Activated naive CD8-positive, alpha-beta T cell treated with anti-CD3 and anti-CD28 coated beads for 36 hours (primary cell): ENCODE data around the gene ABL2. TPM values are rescaled to one million over a fixed set of nuclear protein-coding genes. Genes with fewer than 3 reads are reported as not detected.
A peak's percentile ranks its signal among the peaks of the same experiment; 100 is the strongest.

Source experiments
- DNase-seq: peaks from one replicate; pipeline ENCODE4 v3.0.0; 2021
- H3K27ac Mint-ChIP-seq: one replicate; pipeline ENCODE4 v1.8.0; 2022; ENCODE audit warnings: mild to moderate bottlenecking, moderate library complexity, mixed read lengths
- H3K27me3 Mint-ChIP-seq: one replicate; pipeline ENCODE4 v1.8.0; 2022; ENCODE audit warnings: mild to moderate bottlenecking, mixed read lengths
- H3K36me3 Mint-ChIP-seq: one replicate; pipeline ENCODE4 v1.8.0; 2021; ENCODE audit warnings: mild to moderate bottlenecking, mixed read lengths
- H3K4me1 Mint-ChIP-seq: one replicate; pipeline ENCODE4 v1.8.0; 2021; ENCODE audit warnings: mixed read lengths
- H3K4me3 Mint-ChIP-seq: one replicate; pipeline ENCODE4 v1.8.0; 2022; ENCODE audit warnings: mild to moderate bottlenecking, moderate library complexity, mixed read lengths
- H3K9me3 Mint-ChIP-seq: one replicate; pipeline ENCODE4 v1.8.0; 2022; ENCODE audit warnings: mixed read lengths
- total RNA-seq, 2 experiments: library from RNA; stranded (reverse); gene quantifications; one replicate each; pipeline ENCODE4 v1.2.3, GENCODE V29; 2021

Gene ABL2
- total RNA-seq, 2 experiments from 2014 or later = 8.5 to 9.3 TPM

DNA sequence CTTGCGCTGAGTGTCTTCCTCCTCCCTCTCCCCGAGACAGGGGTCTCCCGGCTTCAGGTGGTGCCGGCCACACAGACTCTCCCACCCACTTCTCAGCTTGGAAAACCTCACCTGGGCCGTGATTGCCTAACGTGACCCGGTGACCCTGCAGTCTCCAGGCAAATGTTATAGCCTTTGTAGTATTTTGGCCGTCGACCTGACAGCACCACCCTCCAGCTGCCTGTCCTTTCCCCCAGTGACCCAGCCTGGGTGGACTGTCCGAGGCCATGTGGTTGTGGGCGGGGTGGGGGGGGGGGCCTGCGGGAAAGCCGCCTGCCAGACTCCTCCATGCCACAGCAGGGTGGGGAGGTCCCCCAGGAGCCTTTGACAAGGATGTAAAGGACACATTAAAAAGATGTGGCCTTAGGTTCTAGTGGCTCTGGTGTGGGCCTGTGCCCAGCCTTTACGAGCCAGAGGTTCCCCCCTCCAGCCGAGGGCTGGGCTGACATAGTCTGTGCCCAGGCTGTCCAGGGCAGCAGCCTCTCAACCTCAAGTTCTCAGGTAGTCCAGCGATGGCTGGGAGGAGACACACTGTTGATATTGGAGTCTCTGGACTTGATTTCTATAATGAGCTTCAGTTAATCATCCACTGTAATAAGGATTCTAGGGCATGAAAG is 139.5 kb downstream of the ABL2 start:
- H3K27me3 Mint-ChIP-seq = no peaks in the 10 kb centered on the region
- no peak for DNase-seq
- H3K27ac Mint-ChIP-seq = no peak overlapping the region
- H3K4me1 Mint-ChIP-seq = peaks cover 3% of the 10 kb centered on the region
- H3K9me3 Mint-ChIP-seq = no peaks in the 10 kb centered on the region
- H3K36me3 Mint-ChIP-seq = peaks cover 21% of the 10 kb centered on the region
- no peak overlapping the region for H3K4me3 Mint-ChIP-seq

DNA sequence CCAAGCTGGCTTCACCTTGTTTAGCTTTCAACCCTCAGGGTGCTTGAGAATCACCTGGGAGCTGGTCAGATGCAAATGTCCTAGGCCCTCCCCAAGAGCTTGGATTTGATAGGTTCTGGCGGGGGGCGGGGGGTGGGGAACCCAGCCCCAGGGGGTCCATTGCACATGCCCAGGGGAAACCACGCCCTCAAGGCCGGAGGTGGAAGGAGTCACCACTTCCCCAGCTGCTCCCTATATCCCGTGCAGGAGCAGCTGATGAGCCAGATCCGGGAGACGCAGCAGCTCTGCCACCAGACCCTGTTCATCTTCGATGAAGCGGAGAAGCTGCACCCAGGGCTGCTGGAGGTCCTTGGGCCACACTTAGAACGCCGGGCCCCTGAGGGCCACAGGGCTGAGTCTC is 141.8 kb downstream of the ABL2 start:
- no peak for DNase-seq
- no peaks in the 10 kb centered on the region for H3K9me3 Mint-ChIP-seq
- H3K4me1 Mint-ChIP-seq = peaks cover 9% of the 10 kb centered on the region
- H3K36me3 Mint-ChIP-seq = peaks cover 18% of the 10 kb centered on the region
- no peak overlapping the region for H3K27ac Mint-ChIP-seq
- H3K27me3 Mint-ChIP-seq = peaks cover 1% of the 10 kb centered on the region
- no peak overlapping the region for H3K4me3 Mint-ChIP-seq

DNA sequence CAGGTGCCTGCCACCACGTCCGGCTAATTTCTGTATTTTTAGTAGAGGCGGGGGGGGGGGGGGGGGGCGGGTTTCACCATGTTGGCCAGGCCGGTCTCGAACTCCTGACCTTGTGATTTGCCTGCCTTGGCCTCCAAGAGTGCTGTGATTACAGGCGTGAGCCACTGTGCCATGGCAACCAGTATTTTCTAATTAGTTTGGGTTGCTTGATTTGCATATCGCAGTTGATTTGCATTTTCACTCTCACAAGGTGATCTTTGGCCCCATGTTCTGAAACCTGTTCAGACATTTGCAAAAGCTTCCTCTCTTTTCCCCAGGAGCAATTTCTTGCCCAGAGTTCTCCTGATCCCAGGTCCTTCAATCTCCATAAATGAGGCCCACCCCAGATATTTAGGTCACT is 145.9 kb downstream of the ABL2 start:
- Mint-ChIP-seq H3K4me3 (peak overlapping the region; percentile 97), H3K27me3 (peaks cover 4% of the 10 kb centered on the region), H3K9me3 (no peaks in the 10 kb centered on the region), H3K27ac (peak overlapping the region; percentile 96), H3K4me1 (peaks cover 18% of the 10 kb centered on the region), H3K36me3 (peaks cover 7% of the 10 kb centered on the region)
- DNase-seq = no peak

DNA sequence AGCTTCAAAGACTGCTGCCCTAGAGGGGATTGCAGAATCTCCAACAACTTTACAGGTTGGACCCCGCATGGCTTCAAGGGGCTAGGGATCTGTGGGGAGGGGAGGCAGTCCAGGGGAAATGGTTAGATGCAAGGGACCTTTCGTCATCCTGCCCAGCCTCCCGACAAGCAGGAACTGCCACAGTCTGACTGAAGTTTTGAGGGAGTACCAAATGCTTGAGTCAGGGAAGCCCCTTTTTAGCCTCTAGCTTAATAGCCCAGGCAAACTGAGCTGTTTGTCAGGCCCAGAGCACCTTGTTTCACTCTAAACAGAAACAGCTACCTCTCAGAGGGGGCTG is 146.5 kb downstream of the ABL2 start:
- Mint-ChIP-seq H3K27ac (peak overlapping the region; percentile 96), H3K36me3 (peaks cover 6% of the 10 kb centered on the region), H3K4me1 (peaks cover 18% of the 10 kb centered on the region), H3K27me3 (peaks cover 4% of the 10 kb centered on the region), H3K4me3 (peak overlapping the region; percentile 97), H3K9me3 (no peaks in the 10 kb centered on the region)
- DNase-seq = peak; percentile 28

DNA sequence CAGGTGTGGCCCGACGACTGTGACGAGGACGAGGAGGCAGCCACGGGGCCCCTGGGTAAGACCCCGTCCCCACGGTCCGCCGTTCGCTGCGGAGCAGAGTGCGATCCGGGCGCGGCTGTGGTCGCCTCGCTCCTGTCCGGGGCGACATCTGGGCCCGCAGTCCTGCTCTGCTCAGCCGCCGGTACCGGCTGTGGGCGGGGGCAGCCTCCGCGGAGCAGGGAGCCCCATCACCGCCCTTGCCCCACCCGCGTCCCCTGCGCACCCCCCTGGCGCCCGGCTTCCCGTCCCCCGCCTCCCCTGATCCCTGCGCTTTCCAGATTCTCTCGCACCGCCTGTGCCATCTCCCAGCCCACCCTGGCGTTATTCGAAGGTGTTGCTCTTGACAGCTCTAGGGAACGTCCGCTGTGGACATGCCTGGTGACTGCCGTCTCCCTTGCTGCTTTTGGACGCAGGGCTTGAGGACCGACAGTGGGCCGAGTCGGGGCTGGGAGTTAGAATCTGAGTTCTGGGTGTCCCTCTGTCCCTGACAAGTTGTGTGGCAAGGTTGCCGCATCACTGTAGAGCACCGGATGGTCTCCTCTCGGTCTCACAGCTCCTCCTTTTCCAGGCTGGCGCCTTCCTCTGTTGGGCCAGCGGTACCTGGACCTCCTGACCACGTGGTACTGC is 147.0 kb downstream of the ABL2 start:
- Mint-ChIP-seq H3K4me1 (peaks cover 18% of the 10 kb centered on the region), H3K9me3 (no peaks in the 10 kb centered on the region), H3K27me3 (peaks cover 4% of the 10 kb centered on the region), H3K36me3 (peaks cover 6% of the 10 kb centered on the region), H3K4me3 (peak overlapping the region; percentile 97), H3K27ac (peak overlapping the region; percentile 96)
- peak; percentile 43 for DNase-seq

DNA sequence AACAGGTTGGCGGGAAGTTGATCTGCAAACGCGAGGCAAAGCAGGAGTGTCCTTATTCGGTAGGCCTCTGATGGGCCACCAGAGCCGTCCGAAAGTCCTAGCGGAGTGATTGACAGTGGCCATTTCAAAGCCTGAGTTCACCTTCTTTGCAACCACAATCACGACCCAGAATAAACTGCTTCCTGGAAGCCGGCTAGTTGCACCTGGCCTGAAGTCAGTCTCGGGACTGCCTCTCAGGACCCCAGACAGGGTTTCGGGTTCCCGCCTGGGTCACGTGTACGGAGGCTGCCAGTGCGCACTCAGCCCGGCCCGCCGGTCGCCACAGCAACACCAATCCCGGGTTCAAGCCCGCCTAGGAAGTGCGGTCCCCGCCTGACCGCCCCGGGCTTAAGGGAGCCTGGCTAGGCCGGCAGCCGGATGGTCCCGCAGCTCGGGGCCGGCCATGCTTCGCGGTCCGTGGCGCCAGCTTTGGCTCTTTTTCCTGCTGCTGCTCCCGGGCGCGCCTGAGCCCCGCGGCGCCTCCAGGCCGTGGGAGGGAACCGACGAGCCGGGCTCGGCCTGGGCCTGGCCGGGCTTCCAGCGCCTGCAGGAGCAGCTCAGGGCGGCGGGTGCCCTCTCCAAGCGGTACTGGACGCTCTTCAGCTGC is 147.7 kb downstream of the ABL2 start, which contains the start of gene TOR3A:
TOR3A (plus strand) TSS at position 384 of the 646 bp plus-strand sequence; CDS start at position 443, 59 bp downstream.
- H3K4me1 Mint-ChIP-seq = peaks cover 18% of the 10 kb centered on the region

DNA sequence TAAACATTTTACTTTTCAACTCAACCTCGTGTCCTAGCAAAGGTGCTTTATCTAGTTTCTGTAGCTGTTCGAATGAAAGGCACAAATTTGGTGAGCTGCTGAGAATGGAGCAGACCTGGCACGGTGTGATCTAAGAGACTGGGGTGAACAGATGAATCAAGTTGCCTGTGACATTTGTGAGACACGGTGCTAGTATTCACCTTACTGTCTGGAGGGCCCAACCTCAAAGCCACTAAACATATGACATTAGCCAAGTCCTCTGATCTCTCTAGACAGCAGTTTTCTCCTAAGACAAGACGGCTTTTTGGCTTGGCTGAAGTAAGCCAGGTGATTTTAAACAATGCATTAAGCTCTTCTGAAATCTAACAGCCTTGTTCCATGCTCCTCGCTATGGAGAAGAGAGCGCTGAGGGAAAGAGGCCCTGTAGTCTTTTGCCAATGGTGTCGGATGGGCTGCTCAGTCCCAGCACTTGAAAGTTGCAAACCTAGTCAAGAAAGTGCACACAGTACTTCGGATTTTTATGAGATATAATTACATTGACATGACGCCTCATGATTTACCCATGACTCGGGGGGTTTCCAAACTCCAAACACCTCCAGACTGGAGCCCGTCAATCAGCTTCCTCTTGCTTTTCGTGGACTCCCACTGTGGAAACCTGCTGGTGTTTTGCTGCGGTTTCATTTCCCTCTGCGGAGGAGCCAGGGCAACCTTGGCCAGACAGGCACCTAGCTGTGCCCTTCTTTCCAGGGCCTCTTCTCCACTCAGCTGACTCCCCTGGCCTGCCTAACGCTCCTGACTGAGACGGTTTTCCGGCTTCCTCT is 148.4 kb downstream of the ABL2 start:
- peak; percentile 47 for DNase-seq
- H3K4me3 Mint-ChIP-seq = peak overlapping the region; percentile 97
- no peaks in the 10 kb centered on the region for H3K9me3 Mint-ChIP-seq
- H3K27me3 Mint-ChIP-seq = peaks cover 4% of the 10 kb centered on the region
- peaks cover 18% of the 10 kb centered on the region for H3K4me1 Mint-ChIP-seq
- H3K36me3 Mint-ChIP-seq = peaks cover 4% of the 10 kb centered on the region
- H3K27ac Mint-ChIP-seq = peak overlapping the region; percentile 96

More for the DNA sequence above, 147.7 kb downstream of the ABL2 start, which contains the start of gene TOR3A:
- no peaks in the 10 kb centered on the region for H3K9me3 Mint-ChIP-seq
- peaks cover 6% of the 10 kb centered on the region for H3K36me3 Mint-ChIP-seq
- peak within 1 kb of the TSS; percentile 96 for H3K27ac Mint-ChIP-seq
- peak; percentile 89 for DNase-seq
- peaks cover 4% of the 10 kb centered on the region for H3K27me3 Mint-ChIP-seq
- peak within 1 kb of the TSS; percentile 97 for H3K4me3 Mint-ChIP-seq

DNA sequence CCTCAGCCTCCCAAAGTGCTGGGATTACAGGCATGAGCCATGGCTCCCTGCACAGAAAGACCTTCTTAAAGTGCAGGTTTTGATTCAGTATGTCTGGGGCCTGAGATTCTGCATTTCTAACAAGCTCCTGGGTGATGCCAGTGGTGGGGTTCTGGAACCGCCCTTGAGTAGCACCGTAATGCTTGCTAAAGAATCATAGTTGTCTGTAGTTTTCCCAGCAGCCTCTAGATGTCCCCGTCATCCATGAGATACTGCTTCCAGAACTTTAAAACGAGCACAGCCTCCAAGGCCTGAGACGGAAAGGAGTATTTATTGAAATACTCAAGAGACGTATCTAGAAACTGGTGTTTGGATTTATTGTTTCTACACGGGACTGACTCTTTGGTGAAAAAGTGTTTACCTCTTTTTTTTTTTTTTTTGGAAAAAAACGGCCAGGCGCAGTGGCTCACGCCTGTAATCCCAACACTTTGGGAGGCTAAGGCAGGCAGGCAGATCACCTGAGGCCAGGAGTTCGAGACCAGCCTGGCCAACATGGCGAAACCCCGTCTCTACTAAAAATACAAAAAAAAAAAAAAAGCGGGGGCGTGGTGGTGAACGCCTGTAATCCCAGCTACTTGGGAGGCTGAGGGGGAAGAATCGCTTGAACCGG is 150.2 kb downstream of the ABL2 start:
- DNase-seq = peak; percentile 23
- Mint-ChIP-seq H3K36me3 (no peaks in the 10 kb centered on the region), H3K9me3 (no peaks in the 10 kb centered on the region), H3K27ac (peak overlapping the region; percentile 63), H3K27me3 (peaks cover 4% of the 10 kb centered on the region), H3K4me1 (peaks cover 16% of the 10 kb centered on the region), H3K4me3 (no peak overlapping the region)

DNA sequence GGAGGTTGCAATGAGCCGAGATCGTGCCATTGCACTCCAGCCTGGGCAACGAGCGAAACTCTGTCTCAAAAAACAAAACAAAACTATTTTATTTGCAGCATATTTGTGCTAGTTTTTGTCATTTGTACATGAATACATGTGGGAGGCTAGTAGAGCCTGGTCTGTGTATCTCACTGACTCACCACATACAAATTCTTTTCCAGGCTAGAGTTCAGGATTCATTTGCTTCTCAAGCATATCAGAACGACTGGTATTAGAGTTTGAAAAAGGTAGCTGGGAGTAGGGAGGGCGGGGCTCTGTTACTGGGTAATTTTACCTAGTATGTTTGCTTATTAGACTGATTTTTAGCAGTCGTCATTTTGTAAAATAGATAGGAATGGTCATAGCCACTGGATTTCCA is 152.1 kb downstream of the ABL2 start:
- Mint-ChIP-seq H3K27me3 (no peaks in the 10 kb centered on the region), H3K27ac (no peak overlapping the region), H3K4me3 (no peak overlapping the region), H3K9me3 (no peaks in the 10 kb centered on the region), H3K36me3 (no peaks in the 10 kb centered on the region), H3K4me1 (peaks cover 12% of the 10 kb centered on the region)
- DNase-seq = no peak

DNA sequence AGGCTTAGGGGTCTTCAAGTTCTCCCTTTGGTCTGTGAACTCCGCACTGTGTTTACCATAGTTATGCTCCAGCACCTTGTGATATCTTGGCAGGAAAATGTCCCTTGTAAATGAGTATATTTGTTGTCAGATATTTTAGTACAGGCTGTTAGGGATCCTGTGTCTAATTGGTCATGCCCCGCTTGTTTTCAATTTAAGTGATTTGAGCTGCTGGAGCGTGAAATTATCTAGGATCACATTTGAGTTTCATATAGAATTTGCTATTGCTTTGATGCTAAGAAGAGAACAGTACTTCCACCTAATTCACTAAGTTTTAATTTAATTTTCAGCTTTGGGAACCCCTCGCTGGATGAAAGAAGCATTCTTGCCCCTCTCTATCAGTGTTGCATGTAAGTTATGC is 163.0 kb downstream of the ABL2 start:
- Mint-ChIP-seq H3K4me3 (no peak overlapping the region), H3K36me3 (peaks cover 14% of the 10 kb centered on the region), H3K27ac (no peak overlapping the region), H3K4me1 (no peaks in the 10 kb centered on the region), H3K27me3 (no peaks in the 10 kb centered on the region), H3K9me3 (no peaks in the 10 kb centered on the region)
- DNase-seq = no peak

DNA sequence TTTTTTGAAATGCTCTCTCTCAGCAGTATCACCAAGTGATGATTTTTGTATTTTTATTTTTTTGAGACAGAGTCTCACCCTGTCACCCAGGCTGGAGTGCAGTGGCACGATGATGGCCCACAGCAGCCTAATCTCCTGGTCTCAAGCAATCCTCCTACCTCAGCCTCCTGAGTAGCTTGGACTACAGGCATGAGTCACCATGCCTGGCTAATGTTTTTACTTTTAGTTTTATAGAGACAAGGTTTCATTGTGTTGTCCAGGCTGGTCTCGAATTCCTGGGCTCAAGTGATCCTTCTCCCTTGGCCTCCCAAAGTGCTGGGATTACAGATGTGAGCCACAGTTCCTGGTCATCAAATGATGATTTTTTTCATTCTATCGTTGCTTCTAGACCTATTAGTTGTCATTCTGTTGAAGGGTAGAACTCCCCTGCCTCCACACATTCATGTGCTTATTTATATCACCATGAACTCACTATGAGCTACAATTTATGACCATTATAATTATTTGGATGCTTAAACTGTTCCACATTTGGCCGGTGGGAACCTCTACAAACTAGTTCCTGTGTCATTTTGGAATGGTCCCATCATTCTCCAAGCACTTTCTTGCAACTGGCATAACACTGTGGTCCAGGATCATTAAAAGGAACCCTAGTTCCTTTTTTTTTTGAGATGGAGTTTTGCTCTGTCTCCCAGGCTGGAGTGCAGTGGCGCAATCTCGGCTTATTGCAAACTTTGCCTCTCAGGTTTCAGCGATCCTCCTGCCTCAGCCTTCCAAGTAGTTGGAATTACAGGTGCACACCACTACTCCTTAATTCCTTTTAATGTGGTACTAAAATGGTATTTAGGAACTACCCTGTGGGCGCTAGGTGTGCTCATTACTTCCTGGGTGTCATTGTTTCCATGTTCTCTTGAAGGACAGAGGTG is 167.9 kb downstream of the ABL2 start:
- peaks cover 20% of the 10 kb centered on the region for H3K36me3 Mint-ChIP-seq

DNA sequence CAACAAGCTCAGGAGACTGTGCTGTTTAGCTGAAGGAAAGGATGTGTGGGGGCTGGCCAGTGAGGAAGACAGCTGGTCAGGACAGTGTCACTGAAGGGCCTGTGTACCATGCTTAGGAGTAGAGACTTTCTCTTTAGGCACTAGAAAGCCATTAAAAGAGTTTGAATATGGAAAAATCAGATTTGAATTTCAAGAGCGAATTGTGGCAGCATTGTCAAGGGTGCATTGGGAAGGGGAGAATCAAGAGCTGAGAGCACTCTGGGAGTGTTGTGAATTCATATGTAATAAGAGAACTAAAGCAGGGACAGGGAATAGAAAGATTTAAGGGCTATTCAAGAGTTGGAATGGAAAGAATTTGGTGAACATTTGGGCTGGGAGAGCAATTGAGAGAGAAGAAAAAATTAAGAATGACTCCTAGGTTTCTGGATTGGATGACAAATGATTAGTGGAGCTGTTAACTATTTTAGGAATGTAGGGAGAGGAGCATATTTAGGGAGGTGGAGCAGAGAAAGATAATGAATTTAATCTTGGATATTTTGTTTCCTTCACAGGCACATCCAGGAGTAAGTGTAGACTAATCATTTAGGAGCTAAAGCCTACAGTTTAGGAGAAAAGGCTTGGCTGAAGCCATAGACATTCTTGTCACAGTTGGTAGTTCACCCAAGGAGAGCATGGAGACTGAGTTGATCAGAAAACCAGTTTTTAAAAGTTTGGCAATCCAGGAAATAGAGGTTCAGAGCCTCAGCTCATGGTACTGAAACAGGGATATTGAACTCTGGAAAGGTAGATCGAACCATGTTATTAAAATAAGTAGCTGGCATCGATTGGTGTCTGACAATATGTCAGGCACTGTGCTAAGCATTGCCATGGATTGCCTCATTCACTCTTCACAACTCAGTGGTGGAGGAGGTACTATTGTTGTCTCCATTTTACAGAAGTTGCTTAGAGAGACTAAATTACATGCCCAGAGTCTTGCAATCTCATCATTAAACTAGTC is 170.7 kb downstream of the ABL2 start:
- Mint-ChIP-seq H3K9me3 (peaks cover 2% of the 10 kb centered on the region), H3K4me3 (no peak overlapping the region), H3K36me3 (peaks cover 33% of the 10 kb centered on the region), H3K27ac (no peak overlapping the region), H3K4me1 (no peaks in the 10 kb centered on the region), H3K27me3 (no peaks in the 10 kb centered on the region)
- no peak for DNase-seq

More for the DNA sequence above, 167.9 kb downstream of the ABL2 start:
- Mint-ChIP-seq H3K4me3 (no peak overlapping the region), H3K4me1 (no peaks in the 10 kb centered on the region), H3K27me3 (no peaks in the 10 kb centered on the region), H3K27ac (no peak overlapping the region), H3K9me3 (no peaks in the 10 kb centered on the region)
- no peak for DNase-seq

DNA sequence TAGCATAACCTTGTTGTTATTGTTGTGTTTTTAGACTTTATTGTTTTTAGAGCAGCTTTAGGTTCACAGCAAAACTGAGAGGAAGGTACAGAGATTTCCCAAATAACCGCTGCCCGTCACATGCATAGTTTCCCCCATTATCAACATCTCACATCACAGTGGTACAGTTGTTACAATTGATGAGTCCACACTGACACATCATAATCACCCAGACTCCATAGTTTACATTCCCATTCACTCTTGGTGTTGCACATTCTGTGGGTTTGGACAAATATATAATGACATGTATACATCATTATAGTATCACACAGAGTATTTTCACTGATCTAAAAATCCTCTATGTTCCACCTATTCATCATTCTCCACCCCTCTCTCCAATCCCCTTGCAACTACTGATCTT is 173.5 kb downstream of the ABL2 start:
- H3K9me3 Mint-ChIP-seq = peaks cover 2% of the 10 kb centered on the region
- no peak for DNase-seq
- no peak overlapping the region for H3K27ac Mint-ChIP-seq
- H3K4me1 Mint-ChIP-seq = no peaks in the 10 kb centered on the region
- H3K27me3 Mint-ChIP-seq = no peaks in the 10 kb centered on the region
- no peak overlapping the region for H3K4me3 Mint-ChIP-seq
- H3K36me3 Mint-ChIP-seq = peaks cover 29% of the 10 kb centered on the region
